ENCODE results near the gene CDH20. TPM values are rescaled to one million over a fixed set of nuclear protein-coding genes. Genes with fewer than 3 reads are reported as not detected.

The CDH20 gene
- total and polyA plus RNA-seq, 2 of the 13 experiments (the other 11 are each of a cell fraction or from before 2014, with no cell fraction given), result not detected

DNA sequence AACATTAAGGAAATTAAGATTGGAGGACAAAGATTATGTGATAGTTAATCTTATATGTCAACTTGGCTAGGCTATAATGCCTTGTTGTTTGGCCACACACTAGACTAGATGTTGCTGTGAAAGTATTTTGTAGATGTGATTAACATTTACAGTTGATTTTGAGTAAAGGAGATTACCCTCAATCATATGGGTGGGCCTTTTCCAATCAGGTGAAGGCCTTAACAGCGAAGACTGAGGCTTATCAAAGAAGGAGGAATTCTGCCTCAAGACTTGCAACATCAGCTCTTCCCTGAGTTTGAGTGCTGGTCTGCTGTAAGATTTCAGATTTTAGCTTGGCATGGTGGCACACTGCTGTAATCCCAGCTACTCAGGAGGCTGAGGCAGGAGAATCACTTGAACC lies 250.3 kb downstream of the CDH20 start:
- FAIRE-seq (no peak), DNase-seq (ENCODE audit: low spot score) (no peak), ATAC-seq (no peak)
- no peak overlapping the region for H3K27ac ChIP-seq (ENCODE audit: extremely low read length, insufficient read depth, low read length)
- BruUV-seq (replicated peaks), result no TSS peak
- H3K4me3 ChIP-seq (replicated peaks in 1 of 3; ENCODE audit: insufficient read depth in 1 of 3, low read depth in 2 of 3, low read length in 3 of 3), result no peak overlapping the region
- no peaks in the 10 kb centered on the region for H3K4me1 ChIP-seq (ENCODE audit: insufficient read depth, low read length)
- in situ Hi-C loops (cut with HindIII; ENCODE audit: extremely low pct_ligation_motif_present, low pct_unique_long_range_greater_than_20kb) (no loop called here), intact Hi-C loops (cut with micrococcal nuclease; ENCODE audit: unreplicated experiment) (no loop called here)
- no peak overlapping the region for H2AFZ ChIP-seq (ENCODE audit: low read length)
- TF ChIP-seq ZNF501 (CRISPR knock-in tag; IDR thresholded peaks at IDR 0.05), result no peak
- no peak for TF ChIP-seq ZNF234 (CRISPR knock-in tag; conservative IDR thresholded peaks at IDR 0.05)
- TF ChIP-seq ZNF589 (CRISPR knock-in tag; conservative IDR thresholded peaks at IDR 0.05), result no peak
- no peak for TF ChIP-seq ZNF510 (CRISPR knock-in tag; IDR thresholded peaks at IDR 0.05; ENCODE audit: low read depth)
- no peak for TF ChIP-seq MTA1 (CRISPR knock-in tag; IDR thresholded peaks at IDR 0.05; ENCODE audit: borderline replicate concordance)
- no peak for TF ChIP-seq DR1 (CRISPR knock-in tag; IDR thresholded peaks at IDR 0.05)
- TF ChIP-seq, protein P1, sequence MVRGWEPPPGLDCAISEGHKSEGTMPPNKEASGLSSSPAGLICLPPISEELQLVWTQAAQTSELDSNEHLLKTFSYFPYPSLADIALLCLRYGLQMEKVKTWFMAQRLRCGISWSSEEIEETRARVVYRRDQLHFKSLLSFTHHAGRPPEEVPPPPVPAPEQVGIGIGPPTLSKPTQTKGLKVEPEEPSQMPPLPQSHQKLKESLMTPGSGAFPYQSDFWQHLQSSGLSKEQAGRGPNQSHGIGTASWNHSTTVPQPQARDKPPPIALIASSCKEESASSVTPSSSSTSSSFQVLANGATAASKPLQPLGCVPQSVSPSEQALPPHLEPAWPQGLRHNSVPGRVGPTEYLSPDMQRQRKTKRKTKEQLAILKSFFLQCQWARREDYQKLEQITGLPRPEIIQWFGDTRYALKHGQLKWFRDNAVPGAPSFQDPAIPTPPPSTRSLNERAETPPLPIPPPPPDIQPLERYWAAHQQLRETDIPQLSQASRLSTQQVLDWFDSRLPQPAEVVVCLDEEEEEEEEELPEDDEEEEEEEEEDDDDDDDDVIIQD (CRISPR knock-in tag; IDR thresholded peaks at IDR 0.05; ENCODE audit: low read depth), result no peak
- TF ChIP-seq TRIM24 (CRISPR knock-in tag; IDR thresholded peaks at IDR 0.05), result no peak
- TF ChIP-seq ZNF124 (CRISPR knock-in tag; IDR thresholded peaks at IDR 0.05), result no peak
- no peak for TF ChIP-seq RORA (CRISPR knock-in tag; IDR thresholded peaks at IDR 0.05)
- no peak for TF ChIP-seq IKZF4 (CRISPR knock-in tag; IDR thresholded peaks at IDR 0.05; ENCODE audit: borderline replicate concordance, low read depth, not compliant biosample characterization)
- no peak for TF ChIP-seq ZNF572 (CRISPR knock-in tag; IDR thresholded peaks at IDR 0.05)
- TF ChIP-seq ZNF143 (CRISPR knock-in tag; IDR thresholded peaks at IDR 0.05), result no peak
- TF ChIP-seq, protein P2, sequence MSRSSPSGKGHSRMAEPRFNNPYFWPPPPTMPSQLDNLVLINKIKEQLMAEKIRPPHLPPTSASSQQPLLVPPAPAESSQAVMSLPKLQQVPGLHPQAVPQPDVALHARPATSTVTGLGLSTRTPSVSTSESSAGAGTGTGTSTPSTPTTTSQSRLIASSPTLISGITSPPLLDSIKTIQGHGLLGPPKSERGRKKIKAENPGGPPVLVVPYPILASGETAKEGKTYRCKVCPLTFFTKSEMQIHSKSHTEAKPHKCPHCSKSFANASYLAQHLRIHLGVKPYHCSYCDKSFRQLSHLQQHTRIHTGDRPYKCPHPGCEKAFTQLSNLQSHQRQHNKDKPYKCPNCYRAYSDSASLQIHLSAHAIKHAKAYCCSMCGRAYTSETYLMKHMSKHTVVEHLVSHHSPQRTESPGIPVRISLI (CRISPR knock-in tag; IDR thresholded peaks at IDR 0.05; ENCODE audit: borderline replicate concordance), result no peak
- TF ChIP-seq, protein P3, sequence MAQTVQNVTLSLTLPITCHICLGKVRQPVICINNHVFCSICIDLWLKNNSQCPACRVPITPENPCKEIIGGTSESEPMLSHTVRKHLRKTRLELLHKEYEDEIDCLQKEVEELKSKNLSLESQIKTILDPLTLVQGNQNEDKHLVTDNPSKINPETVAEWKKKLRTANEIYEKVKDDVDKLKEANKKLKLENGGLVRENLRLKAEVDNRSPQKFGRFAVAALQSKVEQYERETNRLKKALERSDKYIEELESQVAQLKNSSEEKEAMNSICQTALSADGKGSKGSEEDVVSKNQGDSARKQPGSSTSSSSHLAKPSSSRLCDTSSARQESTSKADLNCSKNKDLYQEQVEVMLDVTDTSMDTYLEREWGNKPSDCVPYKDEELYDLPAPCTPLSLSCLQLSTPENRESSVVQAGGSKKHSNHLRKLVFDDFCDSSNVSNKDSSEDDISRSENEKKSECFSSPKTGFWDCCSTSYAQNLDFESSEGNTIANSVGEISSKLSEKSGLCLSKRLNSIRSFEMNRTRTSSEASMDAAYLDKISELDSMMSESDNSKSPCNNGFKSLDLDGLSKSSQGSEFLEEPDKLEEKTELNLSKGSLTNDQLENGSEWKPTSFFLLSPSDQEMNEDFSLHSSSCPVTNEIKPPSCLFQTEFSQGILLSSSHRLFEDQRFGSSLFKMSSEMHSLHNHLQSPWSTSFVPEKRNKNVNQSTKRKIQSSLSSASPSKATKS (CRISPR knock-in tag; IDR thresholded peaks at IDR 0.05), result no peak
- no peak for TF ChIP-seq MBNL3 (CRISPR knock-in tag; conservative IDR thresholded peaks at IDR 0.05)
- TF ChIP-seq ZMYM4 (CRISPR knock-in tag; IDR thresholded peaks at IDR 0.05), result no peak
- no peaks in the 10 kb centered on the region for H3K9me3 ChIP-seq (ENCODE audit: low read length)
- no peaks in the 10 kb centered on the region for H4K20me1 ChIP-seq (ENCODE audit: insufficient read depth, low read length)
- 0 out of 5 replicates have a peak, but pooled peaks cover 0 to 4% of the 10 kb centered on the region in 2 experiments for H3K27me3 ChIP-seq (ENCODE audit: control insufficient read depth in 1 of 2, insufficient read depth in 2 of 2, low read length in 2 of 2)
- H3K4me2 ChIP-seq (ENCODE audit: low read depth, low read length), result no peak overlapping the region
- WGBS (ENCODE audit: low lambda C conversion rate), result 100% methylated on average over 1 of the region's 1 CpG
- CTCF ChIA-PET (ENCODE audit: low intra/inter-chr PET ratio, low total read pairs), result no interaction called here
- no peaks in the 10 kb centered on the region for H3K36me3 ChIP-seq (replicated peaks in 1 of 2; ENCODE audit: control insufficient read depth in 1 of 2, insufficient read depth in 2 of 2, low read length in 2 of 2)
- H3K79me2 ChIP-seq (ENCODE audit: insufficient read depth, low read length), result no peaks in the 10 kb centered on the region
- POLR2A ChIA-PET, result no interaction called here
- no peak overlapping the region for H3K9ac ChIP-seq (ENCODE audit: insufficient read depth, low read depth, low read length)
